ENCODE measurements around the gene MTG2.

DNA sequence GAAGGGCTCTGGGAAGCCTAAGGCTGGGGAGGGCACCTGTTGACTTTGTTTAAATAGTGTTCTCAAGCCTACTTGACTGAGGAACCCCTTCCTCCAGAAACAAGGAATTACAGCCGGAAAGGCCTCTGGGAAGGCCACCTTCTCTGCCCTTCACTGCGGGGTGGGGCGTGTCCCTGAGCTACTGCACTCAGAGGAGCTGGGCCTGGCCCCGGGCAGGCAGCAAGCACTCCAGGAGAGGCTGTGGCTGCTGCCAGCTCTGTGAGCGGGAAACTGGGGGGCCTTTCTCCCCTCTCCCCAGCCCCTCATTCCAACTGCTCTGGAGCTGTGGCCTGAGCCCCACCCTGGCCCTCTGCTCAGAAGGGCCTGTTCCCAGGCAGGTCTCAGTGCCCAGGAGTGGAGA lies 51.5 kb downstream of the MTG2 start:
- TF ChIP-seq, protein P1, sequence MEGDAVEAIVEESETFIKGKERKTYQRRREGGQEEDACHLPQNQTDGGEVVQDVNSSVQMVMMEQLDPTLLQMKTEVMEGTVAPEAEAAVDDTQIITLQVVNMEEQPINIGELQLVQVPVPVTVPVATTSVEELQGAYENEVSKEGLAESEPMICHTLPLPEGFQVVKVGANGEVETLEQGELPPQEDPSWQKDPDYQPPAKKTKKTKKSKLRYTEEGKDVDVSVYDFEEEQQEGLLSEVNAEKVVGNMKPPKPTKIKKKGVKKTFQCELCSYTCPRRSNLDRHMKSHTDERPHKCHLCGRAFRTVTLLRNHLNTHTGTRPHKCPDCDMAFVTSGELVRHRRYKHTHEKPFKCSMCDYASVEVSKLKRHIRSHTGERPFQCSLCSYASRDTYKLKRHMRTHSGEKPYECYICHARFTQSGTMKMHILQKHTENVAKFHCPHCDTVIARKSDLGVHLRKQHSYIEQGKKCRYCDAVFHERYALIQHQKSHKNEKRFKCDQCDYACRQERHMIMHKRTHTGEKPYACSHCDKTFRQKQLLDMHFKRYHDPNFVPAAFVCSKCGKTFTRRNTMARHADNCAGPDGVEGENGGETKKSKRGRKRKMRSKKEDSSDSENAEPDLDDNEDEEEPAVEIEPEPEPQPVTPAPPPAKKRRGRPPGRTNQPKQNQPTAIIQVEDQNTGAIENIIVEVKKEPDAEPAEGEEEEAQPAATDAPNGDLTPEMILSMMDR (IDR thresholded peaks at IDR 0.05; ENCODE audit: low read depth, low read length, missing input control) = no peak
- TF ChIP-seq, protein P2, sequence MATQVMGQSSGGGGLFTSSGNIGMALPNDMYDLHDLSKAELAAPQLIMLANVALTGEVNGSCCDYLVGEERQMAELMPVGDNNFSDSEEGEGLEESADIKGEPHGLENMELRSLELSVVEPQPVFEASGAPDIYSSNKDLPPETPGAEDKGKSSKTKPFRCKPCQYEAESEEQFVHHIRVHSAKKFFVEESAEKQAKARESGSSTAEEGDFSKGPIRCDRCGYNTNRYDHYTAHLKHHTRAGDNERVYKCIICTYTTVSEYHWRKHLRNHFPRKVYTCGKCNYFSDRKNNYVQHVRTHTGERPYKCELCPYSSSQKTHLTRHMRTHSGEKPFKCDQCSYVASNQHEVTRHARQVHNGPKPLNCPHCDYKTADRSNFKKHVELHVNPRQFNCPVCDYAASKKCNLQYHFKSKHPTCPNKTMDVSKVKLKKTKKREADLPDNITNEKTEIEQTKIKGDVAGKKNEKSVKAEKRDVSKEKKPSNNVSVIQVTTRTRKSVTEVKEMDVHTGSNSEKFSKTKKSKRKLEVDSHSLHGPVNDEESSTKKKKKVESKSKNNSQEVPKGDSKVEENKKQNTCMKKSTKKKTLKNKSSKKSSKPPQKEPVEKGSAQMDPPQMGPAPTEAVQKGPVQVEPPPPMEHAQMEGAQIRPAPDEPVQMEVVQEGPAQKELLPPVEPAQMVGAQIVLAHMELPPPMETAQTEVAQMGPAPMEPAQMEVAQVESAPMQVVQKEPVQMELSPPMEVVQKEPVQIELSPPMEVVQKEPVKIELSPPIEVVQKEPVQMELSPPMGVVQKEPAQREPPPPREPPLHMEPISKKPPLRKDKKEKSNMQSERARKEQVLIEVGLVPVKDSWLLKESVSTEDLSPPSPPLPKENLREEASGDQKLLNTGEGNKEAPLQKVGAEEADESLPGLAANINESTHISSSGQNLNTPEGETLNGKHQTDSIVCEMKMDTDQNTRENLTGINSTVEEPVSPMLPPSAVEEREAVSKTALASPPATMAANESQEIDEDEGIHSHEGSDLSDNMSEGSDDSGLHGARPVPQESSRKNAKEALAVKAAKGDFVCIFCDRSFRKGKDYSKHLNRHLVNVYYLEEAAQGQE (IDR thresholded peaks at IDR 0.05) = no peak

Measured in liver (tissue), 2 donors.